Right lobe of liver (tissue), 6 donors: ENCODE data around the gene RNF19B. TPM values are rescaled to one million over a fixed set of nuclear protein-coding genes. Genes with fewer than 3 reads are reported as not detected.

Source experiments
- ATAC-seq, 4 donors: fragments of 200-7000 bp; cut with Tn5 transposase; one replicate each; pipeline ENCODE4 v1.9.1; 2020; ENCODE audit warnings: mild to moderate bottlenecking in 4 of 4, moderate library complexity in 4 of 4
- DNase-seq, 3 donors: peaks; one replicate each; pipeline ENCODE4 v3.0.0-alpha.2; 2020
- H3K27ac ChIP-seq, 3 donors: fragments of 200-600 bp; one replicate each; pipeline ENCODE4 v1.8.0; 2022
- H3K27me3 ChIP-seq, 2 donors: fragments of 200-600 bp; one replicate each; pipeline ENCODE4 v1.8.0; 2022
- H3K36me3 ChIP-seq, 4 donors: fragments of 200-600 bp; sonication (generic) in 1 of 4; one replicate each; pipeline versions ENCODE4 v1.5.1 to v1.8.0; 2017 to 2022; ENCODE audit warnings: control low read depth in 1 of 4
- H3K4me1 ChIP-seq, 4 donors: fragments of 200-600 bp; sonication (generic) in 1 of 4; one replicate each; pipeline versions ENCODE4 v1.5.1 to v1.8.0; 2017 to 2022; ENCODE audit warnings: control low read depth in 1 of 4
- H3K4me3 ChIP-seq, 3 donors: fragments of 200-600 bp; one replicate each; pipeline ENCODE4 v1.8.0; 2022
- H3K9me3 ChIP-seq, 4 donors: fragments of 200-600 bp; sonication (generic) in 1 of 4; one replicate each; pipeline versions ENCODE4 v1.5.1 to v1.8.0; 2017 to 2022; ENCODE audit warnings: control low read depth in 1 of 4
- POLR2A ChIP-seq: fragments of 450-650 bp; IDR thresholded peaks from one replicate; pipeline ENCODE4 v1.6.1; 2017; ENCODE audit warnings: antibody characterized with exemption, mild to moderate bottlenecking
- WGBS: methylation state at CpG from one replicate; pipeline ENCODE4 v1.1.6; 2018; ENCODE audit warnings: low coverage, low lambda C conversion rate; ENCODE audit not compliant: insufficient coverage; ENCODE audit errors: missing lambda C conversion rate; 5-methylcytosine and 5-hydroxymethylcytosine counted together
- intact Hi-C, 2 donors: fragments of 100-400 bp; cut with DNase I; formaldehyde crosslinking; loops; one replicate each; pipeline versions ENCODE4 v1.11.2 to v1.14.1; 2022
- total RNA-seq, 6 experiments: library from RNA; depleted of rRNA in 2 of 6; stranded (reverse); fragments of >200 nt in 2 of 6; fragmentation: NEBNext Ultra II Directional in 3 of 6; extraction: Animal tissue kit (Norgen Biotek cat#: 25700) in 3 of 6; gene quantifications; one replicate each; pipeline versions ENCODE4 v1.1.0 to v1.2.4, GENCODE V29; 2016 to 2023
- TF ChIP-seq, protein P1 (sequence below), 4 donors: fragments of 200-600 bp in 3 of 4; fragments of 450-650 bp in 1 of 4; IDR thresholded peaks; one replicate each; pipeline versions ENCODE4 v1.5.1 to v1.8.0; 2016 to 2022; ENCODE audit warnings: antibody characterized with exemption in 4 of 4, mild to moderate bottlenecking in 2 of 4
- donor health status: DM: no; HTN: yes; CAD: no.
- donor health status: DM: no; HTN: no; CAD: no.
- donor health status: DM: no; HTN: no; CAD: no.
- donor health status: DM: no; HTN: yes; CAD: no.
- donor health status: DM: no; HTN: yes; CAD: no.

Gene RNF19B
- total RNA-seq, 6 experiments from 2014 or later, result 4.6 to 12.1 (median 8.3) TPM

DNA sequence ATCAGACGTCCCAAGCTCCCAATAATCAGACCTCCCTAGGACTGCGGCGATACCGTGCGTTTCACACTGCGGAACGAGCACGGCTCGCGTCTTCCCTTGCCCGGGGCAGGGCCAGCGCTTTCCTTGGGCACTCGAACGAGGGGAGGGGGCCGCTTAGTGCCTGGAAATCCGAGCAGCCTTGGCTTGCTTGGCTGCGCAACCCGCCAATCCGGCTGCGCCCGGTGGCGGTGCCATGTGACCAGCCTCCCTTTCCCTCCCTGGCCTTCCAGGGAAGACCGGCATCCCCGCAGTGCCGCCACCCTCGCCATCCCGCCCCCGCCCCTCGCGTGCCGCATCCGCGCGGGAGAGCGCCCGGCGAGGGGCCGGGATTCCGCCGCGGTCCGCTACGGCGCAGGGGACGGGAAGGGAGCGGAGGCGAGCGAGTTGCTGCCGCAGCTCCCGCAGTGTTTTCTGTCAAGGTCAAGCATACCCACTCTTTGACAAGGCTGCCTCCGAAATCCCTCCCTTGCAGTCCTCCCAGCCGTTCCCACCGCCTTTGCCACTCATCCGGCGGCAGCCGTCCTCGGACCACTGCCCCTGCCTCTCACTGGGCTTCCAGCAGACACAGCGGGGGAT is 8.3 kb upstream of the RNF19B start:
- peaks cover 0 to 6% (median 0%) of the 10 kb centered on the region in 4 donors for H3K4me1 ChIP-seq
- DNase-seq (peak in 1 of 3 donors; percentile 63), ATAC-seq (peak; percentile 68 to 83 (median 79))
- H3K27ac ChIP-seq, result no peak overlapping the region
- TF ChIP-seq, protein P1, sequence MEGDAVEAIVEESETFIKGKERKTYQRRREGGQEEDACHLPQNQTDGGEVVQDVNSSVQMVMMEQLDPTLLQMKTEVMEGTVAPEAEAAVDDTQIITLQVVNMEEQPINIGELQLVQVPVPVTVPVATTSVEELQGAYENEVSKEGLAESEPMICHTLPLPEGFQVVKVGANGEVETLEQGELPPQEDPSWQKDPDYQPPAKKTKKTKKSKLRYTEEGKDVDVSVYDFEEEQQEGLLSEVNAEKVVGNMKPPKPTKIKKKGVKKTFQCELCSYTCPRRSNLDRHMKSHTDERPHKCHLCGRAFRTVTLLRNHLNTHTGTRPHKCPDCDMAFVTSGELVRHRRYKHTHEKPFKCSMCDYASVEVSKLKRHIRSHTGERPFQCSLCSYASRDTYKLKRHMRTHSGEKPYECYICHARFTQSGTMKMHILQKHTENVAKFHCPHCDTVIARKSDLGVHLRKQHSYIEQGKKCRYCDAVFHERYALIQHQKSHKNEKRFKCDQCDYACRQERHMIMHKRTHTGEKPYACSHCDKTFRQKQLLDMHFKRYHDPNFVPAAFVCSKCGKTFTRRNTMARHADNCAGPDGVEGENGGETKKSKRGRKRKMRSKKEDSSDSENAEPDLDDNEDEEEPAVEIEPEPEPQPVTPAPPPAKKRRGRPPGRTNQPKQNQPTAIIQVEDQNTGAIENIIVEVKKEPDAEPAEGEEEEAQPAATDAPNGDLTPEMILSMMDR (IDR thresholded peaks at IDR 0.05), result no peak
- TF ChIP-seq POLR2A, result peak; percentile 24
- H3K4me3 ChIP-seq, result peak overlapping the region; percentile 38 to 53 (median 49)
- intact Hi-C loops, result no loop called here
- H3K36me3 ChIP-seq, result no peaks in the 10 kb centered on the region
- 5% methylated on average over 11 of the region's 58 CpGs for WGBS
- no peaks in the 10 kb centered on the region for H3K27me3 ChIP-seq
- H3K9me3 ChIP-seq, result no peaks in the 10 kb centered on the region

GRCh38 chr1:32971576-32971975 is 7.0 kb upstream of the RNF19B start:
- DNase-seq (no peak), ATAC-seq (no peak)
- Histone ChIP-seq H3K4me3 (no peak overlapping the region), H3K36me3 (no peaks in the 10 kb centered on the region), H3K9me3 (no peaks in the 10 kb centered on the region), H3K4me1 (peaks cover 0 to 6% (median 0%) of the 10 kb centered on the region in 4 donors), H3K27me3 (no peaks in the 10 kb centered on the region), H3K27ac (no peak overlapping the region)
- WGBS, result 87% methylated on average over 3 of the region's 3 CpGs
- intact Hi-C loops, result no loop called here
- TF ChIP-seq, protein P1 (IDR thresholded peaks at IDR 0.05), result no peak
- TF ChIP-seq POLR2A, result no peak

DNA sequence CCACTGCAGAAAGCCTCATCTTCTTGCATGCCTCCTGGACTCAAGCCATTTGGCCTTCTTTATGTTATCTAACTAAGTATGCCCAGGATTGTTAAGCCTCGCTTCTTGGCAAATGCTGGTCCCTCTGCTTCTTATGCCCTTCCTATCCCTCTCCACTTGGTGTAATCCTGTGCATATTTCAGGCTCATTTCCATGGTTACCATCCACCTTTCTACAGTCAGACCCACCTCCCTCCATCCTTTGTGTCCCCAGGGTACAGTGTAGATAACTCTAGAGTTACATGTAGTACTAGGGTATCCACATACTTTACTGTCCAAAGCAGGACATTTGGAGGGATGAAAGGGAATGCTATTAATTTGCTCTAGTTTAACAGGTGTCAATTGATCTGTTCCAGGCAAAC is 6.5 kb upstream of the RNF19B start:
- Histone ChIP-seq H3K9me3 (no peaks in the 10 kb centered on the region), H3K4me3 (no peak overlapping the region), H3K36me3 (no peaks in the 10 kb centered on the region), H3K27me3 (no peaks in the 10 kb centered on the region), H3K4me1 (peaks cover 0 to 6% (median 0%) of the 10 kb centered on the region in 4 donors), H3K27ac (no peak overlapping the region)
- DNase-seq (no peak), ATAC-seq (no peak)
- intact Hi-C loops, result no loop called here
- TF ChIP-seq POLR2A, result no peak
- TF ChIP-seq, protein P1 (IDR thresholded peaks at IDR 0.05), result no peak
- WGBS, result 91% methylated on average over 1 of the region's 1 CpG

GRCh38 chr1:32969566-32969965 is 5.0 kb upstream of the RNF19B start:
- no peaks in the 10 kb centered on the region for H3K9me3 ChIP-seq
- peaks cover 0 to 6% (median 0%) of the 10 kb centered on the region in 4 donors for H3K4me1 ChIP-seq
- DNase-seq (no peak), ATAC-seq (no peak)
- no peak for TF ChIP-seq POLR2A
- H3K4me3 ChIP-seq, result no peak overlapping the region
- no peaks in the 10 kb centered on the region for H3K27me3 ChIP-seq
- no peaks in the 10 kb centered on the region for H3K36me3 ChIP-seq
- no peak overlapping the region for H3K27ac ChIP-seq
- intact Hi-C loops, result no loop called here

GRCh38 chr1:32967888-32968568 is 3.4 kb upstream of the RNF19B start:
- TF ChIP-seq POLR2A, result no peak
- TF ChIP-seq, protein P1 (IDR thresholded peaks at IDR 0.05), result no peak
- Histone ChIP-seq H3K9me3 (no peaks in the 10 kb centered on the region), H3K36me3 (no peaks in the 10 kb centered on the region), H3K27me3 (no peaks in the 10 kb centered on the region), H3K27ac (no peak overlapping the region), H3K4me3 (no peak overlapping the region), H3K4me1 (peaks cover 0 to 4% (median 2%) of the 10 kb centered on the region in 4 donors)
- no peak for DNase-seq
- no peak for ATAC-seq
- WGBS, result 39% methylated on average over 2 of the region's 4 CpGs
- intact Hi-C loops, result no loop called here
